Measurements from ENCODE around the gene AHI1.

DNA sequence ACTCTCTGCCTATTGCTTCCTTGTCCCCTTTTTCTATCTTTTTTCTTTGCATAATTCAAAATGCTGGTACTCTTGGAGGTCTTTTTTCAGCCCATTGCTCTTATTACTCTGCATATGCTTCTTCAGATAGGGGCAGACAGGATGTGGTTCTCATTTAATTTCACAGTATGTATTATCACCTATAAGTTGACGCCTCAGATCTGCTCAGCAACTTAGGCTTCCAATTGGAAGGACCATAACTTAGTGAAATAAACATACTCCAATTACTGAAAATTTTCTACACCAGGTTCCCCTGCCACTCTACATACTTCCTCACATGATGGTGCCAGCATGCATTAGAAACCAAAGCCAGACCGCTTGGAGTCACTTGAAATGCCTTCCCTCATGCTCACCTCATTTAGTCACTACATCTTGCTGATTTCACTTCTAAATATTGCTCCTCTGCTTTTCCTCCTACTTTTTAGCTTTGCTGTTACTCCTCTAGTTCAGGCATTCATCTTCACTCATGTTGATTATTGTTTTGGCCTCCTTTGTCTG lies 34.5 kb upstream of the AHI1 start:
- TF ChIP-seq, protein P1, sequence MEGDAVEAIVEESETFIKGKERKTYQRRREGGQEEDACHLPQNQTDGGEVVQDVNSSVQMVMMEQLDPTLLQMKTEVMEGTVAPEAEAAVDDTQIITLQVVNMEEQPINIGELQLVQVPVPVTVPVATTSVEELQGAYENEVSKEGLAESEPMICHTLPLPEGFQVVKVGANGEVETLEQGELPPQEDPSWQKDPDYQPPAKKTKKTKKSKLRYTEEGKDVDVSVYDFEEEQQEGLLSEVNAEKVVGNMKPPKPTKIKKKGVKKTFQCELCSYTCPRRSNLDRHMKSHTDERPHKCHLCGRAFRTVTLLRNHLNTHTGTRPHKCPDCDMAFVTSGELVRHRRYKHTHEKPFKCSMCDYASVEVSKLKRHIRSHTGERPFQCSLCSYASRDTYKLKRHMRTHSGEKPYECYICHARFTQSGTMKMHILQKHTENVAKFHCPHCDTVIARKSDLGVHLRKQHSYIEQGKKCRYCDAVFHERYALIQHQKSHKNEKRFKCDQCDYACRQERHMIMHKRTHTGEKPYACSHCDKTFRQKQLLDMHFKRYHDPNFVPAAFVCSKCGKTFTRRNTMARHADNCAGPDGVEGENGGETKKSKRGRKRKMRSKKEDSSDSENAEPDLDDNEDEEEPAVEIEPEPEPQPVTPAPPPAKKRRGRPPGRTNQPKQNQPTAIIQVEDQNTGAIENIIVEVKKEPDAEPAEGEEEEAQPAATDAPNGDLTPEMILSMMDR (IDR thresholded peaks at IDR 0.05; ENCODE audit: low read depth, low read length) = no peak
- TF ChIP-seq POLR2A (IDR thresholded peaks at IDR 0.05; ENCODE audit: extremely low read depth, insufficient read length) = no peak
